Neural cell (in vitro differentiated cells): Measurements from ENCODE around the gene VOPP1. TPM values are rescaled to one million over a fixed set of nuclear protein-coding genes. Genes with fewer than 3 reads are reported as not detected.

Experiments used
- H2AFZ ChIP-seq: fragments of 200-600, 300-800 bp; sonication (generic), shearing (Covaris generic); 2 replicates; pipeline ENCODE4 v1.6.0; 2014; ENCODE audit warnings: low read depth, mild to moderate bottlenecking, antibody characterized with exemption, low read length, moderate library complexity
- H3F3A ChIP-seq: fragments of 200-600 bp; shearing (Covaris generic); 2 replicates; pipeline ENCODE4 v1.6.1; 2016; ENCODE audit warnings: mild to moderate bottlenecking, moderate library complexity, mixed read lengths, antibody characterized with exemption, low read length; ENCODE audit not compliant: insufficient read depth, poor library complexity, severe bottlenecking
- H3K27ac ChIP-seq: fragments of 200-600, 300-800 bp; sonication (generic), shearing (Covaris generic); 2 replicates; pipeline ENCODE4 v1.5.1; 2014; ENCODE audit warnings: mild to moderate bottlenecking, low read length, moderate library complexity
- H3K27me3 ChIP-seq: fragments of 300-800, 200-600 bp; sonication (generic), shearing (Covaris generic); 2 replicates; pipeline ENCODE4 v1.6.0; 2014; ENCODE audit warnings: mild to moderate bottlenecking, low read depth, low read length, moderate library complexity; ENCODE audit not compliant: insufficient read depth
- H3K36me3 ChIP-seq: fragments of 300-800, 200-600 bp; sonication (generic), shearing (Covaris generic); 2 replicates; pipeline ENCODE4 v1.5.1; 2014; ENCODE audit warnings: mild to moderate bottlenecking, antibody characterized with exemption, low read length, moderate library complexity; ENCODE audit not compliant: insufficient read depth
- H3K4me2 ChIP-seq: fragments of 300-800, 200-600 bp; sonication (generic), shearing (Covaris generic); 2 replicates; pipeline ENCODE4 v1.6.0; 2014; ENCODE audit warnings: mild to moderate bottlenecking, low read length
- H3K4me3 ChIP-seq: fragments of 300-800, 200-600 bp; sonication (generic), shearing (Covaris generic); 2 replicates; pipeline ENCODE4 v1.5.1; 2014; ENCODE audit warnings: mild to moderate bottlenecking, low read length, moderate library complexity
- H3K79me2 ChIP-seq: fragments of 200-600 bp; shearing (Covaris generic); replicated peaks from 2 replicates; pipeline ENCODE4 v1.6.0; 2014; ENCODE audit warnings: mild to moderate bottlenecking, low read length, moderate library complexity; ENCODE audit not compliant: insufficient read depth
- H3K9ac ChIP-seq: fragments of 300-800, 200-600 bp; sonication (generic), shearing (Covaris generic); 2 replicates; pipeline ENCODE4 v1.6.1; 2016; ENCODE audit warnings: mild to moderate bottlenecking, low read length, mixed read lengths
- H3K9me2 ChIP-seq: fragments of 200-600 bp; shearing (Covaris generic); 2 replicates; pipeline ENCODE4 v1.6.1; 2016; ENCODE audit warnings: mild to moderate bottlenecking, low read length, mixed read lengths; ENCODE audit not compliant: insufficient read depth
- H3K9me3 ChIP-seq: fragments of 200-600, 300-800 bp; sonication (generic), shearing (Covaris generic); 2 replicates; pipeline ENCODE4 v1.6.1; 2016; ENCODE audit warnings: mild to moderate bottlenecking, mixed run types, low read length, moderate library complexity, mixed read lengths
- H4K20me1 ChIP-seq: fragments of 200-600 bp; shearing (Covaris generic); 2 replicates; pipeline ENCODE4 v1.6.1; 2016; ENCODE audit warnings: mild to moderate bottlenecking, mixed run types; ENCODE audit not compliant: insufficient read depth
- CTCF ChIP-seq: fragments of 450-650 bp; IDR thresholded peaks from 2 replicates; pipeline ENCODE4 v1.5.1; 2014; ENCODE audit warnings: antibody characterized with exemption, mild to moderate bottlenecking, moderate library complexity; ENCODE audit not compliant: poor library complexity, severe bottlenecking
- EP300 ChIP-seq: fragments of 450-650 bp; conservative IDR thresholded peaks from 2 replicates; pipeline ENCODE4 v1.6.1; 2014; ENCODE audit warnings: antibody characterized with exemption, mild to moderate bottlenecking, moderate library complexity; ENCODE audit not compliant: poor library complexity, severe bottlenecking
- EZH2 ChIP-seq: fragments of 200-600, 300-800 bp; shearing (Covaris generic), sonication (generic); IDR thresholded peaks from 2 replicates; pipeline ENCODE4 v1.6.1; 2014; ENCODE audit warnings: antibody characterized with exemption, low read length, borderline replicate concordance, mild to moderate bottlenecking; ENCODE audit not compliant: insufficient read depth, poor library complexity, severe bottlenecking
- MXI1 ChIP-seq: fragments of 450-650 bp; conservative IDR thresholded peaks from 2 replicates; pipeline ENCODE4 v1.6.1; 2014; ENCODE audit warnings: antibody characterized with exemption, mild to moderate bottlenecking; ENCODE audit not compliant: poor library complexity, severe bottlenecking
- POLR2AphosphoS5 ChIP-seq: IDR thresholded peaks from 2 replicates; pipeline ENCODE4 v1.6.1; 2012
- RAD21 ChIP-seq: fragments of 450-650 bp; conservative IDR thresholded peaks from 2 replicates; pipeline ENCODE4 v1.6.1; 2014; ENCODE audit warnings: antibody characterized with exemption, mild to moderate bottlenecking, moderate library complexity
- REST ChIP-seq: IDR thresholded peaks from 2 replicates; pipeline ENCODE4 v1.6.1; 2012; ENCODE audit warnings: borderline replicate concordance
- SMC3 ChIP-seq: fragments of 450-650 bp; conservative IDR thresholded peaks from 2 replicates; pipeline ENCODE4 v1.6.1; 2014; ENCODE audit warnings: antibody characterized with exemption, mild to moderate bottlenecking, moderate library complexity; ENCODE audit not compliant: poor library complexity
- TAF1 ChIP-seq: IDR thresholded peaks from 2 replicates; pipeline ENCODE4 v1.6.1; 2012; ENCODE audit warnings: low read depth
- polyA plus RNA-seq: library from polyadenylated mRNA; depleted of rRNA; stranded (reverse); fragments of >200 nt; gene quantifications from 2 replicates; pipeline ENCODE4 v1.2.3, GENCODE V29; 2014

The VOPP1 gene
- polyA plus RNA-seq, 1 donor from 2014 or later: 85.8 TPM

GRCh38 chr7:55438757-55439525 is 133.4 kb downstream of the VOPP1 start:
- Histone ChIP-seq H3K9ac (no peak overlapping the region), H3F3A (no peaks in the 10 kb centered on the region), H3K27ac (no peak overlapping the region), H3K4me3 (no peak overlapping the region), H3K4me2 (no peak overlapping the region), H3K9me3 (no peaks in the 10 kb centered on the region), H3K27me3 (no peaks in the 10 kb centered on the region), H4K20me1 (no peaks in the 10 kb centered on the region), H3K79me2 (no peaks in the 10 kb centered on the region), H3K9me2 (no peaks in the 10 kb centered on the region), H2AFZ (no peak overlapping the region), H3K36me3 (no peaks in the 10 kb centered on the region)
- no peak for TF ChIP-seq RAD21
- no peak for TF ChIP-seq POLR2AphosphoS5
- no peak for TF ChIP-seq TAF1
- no peak for TF ChIP-seq CTCF
- TF ChIP-seq EZH2: no peak
- no peak for TF ChIP-seq EP300
- no peak for TF ChIP-seq MXI1
- TF ChIP-seq REST: no peak
- TF ChIP-seq SMC3: no peak

- no peak overlapping the region for H3K4me2 ChIP-seq
- no peak overlapping the region for H2AFZ ChIP-seq
- no peak overlapping the region for H3K9ac ChIP-seq
- H3K36me3 ChIP-seq: no peaks in the 10 kb centered on the region
- H3K9me3 ChIP-seq: no peaks in the 10 kb centered on the region
- no peak overlapping the region for H3K4me3 ChIP-seq
- H3K79me2 ChIP-seq: no peaks in the 10 kb centered on the region
- H3K27me3 ChIP-seq: no peaks in the 10 kb centered on the region
- H4K20me1 ChIP-seq: no peaks in the 10 kb centered on the region
- no peaks in the 10 kb centered on the region for H3F3A ChIP-seq
- no peak for TF ChIP-seq REST
- no peak for TF ChIP-seq CTCF
- TF ChIP-seq TAF1: no peak
- no peak for TF ChIP-seq EZH2
- no peak for TF ChIP-seq SMC3
- no peak for TF ChIP-seq EP300
- no peak for TF ChIP-seq RAD21
- TF ChIP-seq POLR2AphosphoS5: no peak
- no peak for TF ChIP-seq MXI1
- H3K27ac ChIP-seq: no peak overlapping the region
- no peaks in the 10 kb centered on the region for H3K9me2 ChIP-seq
Measured at GRCh38 chr7:55438085-55438756, 134.1 kb downstream of the VOPP1 start.
